ENCODE measurements around the gene CHST13.

The CHST13 gene

DNA sequence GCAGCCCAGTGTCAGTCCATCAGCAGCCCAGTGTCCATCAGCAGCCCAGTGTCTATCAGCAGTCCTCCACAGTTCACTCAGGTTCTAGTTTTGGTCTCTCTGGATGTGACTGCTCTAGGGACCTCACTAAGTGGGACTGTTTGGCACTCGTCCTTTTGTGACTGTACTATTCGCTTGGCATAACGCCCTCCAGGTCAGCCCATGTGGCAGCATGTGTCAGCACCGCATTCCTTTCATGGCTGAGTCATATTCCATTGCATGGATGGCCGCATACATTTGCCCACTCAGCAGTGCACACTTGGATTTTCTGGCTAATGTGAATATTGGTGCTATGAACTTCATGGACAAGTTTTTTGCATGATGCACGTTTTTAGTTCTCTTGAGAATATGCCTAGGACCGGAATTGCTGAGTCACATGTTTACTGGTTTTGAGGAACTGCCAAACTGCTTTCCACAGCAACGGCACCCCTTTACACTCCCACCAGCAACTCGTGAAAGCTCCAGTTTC is 16.4 kb downstream of the CHST13 start:
- DNase-seq (ENCODE audit: low read depth in 2 of 2) = no peak

DNA sequence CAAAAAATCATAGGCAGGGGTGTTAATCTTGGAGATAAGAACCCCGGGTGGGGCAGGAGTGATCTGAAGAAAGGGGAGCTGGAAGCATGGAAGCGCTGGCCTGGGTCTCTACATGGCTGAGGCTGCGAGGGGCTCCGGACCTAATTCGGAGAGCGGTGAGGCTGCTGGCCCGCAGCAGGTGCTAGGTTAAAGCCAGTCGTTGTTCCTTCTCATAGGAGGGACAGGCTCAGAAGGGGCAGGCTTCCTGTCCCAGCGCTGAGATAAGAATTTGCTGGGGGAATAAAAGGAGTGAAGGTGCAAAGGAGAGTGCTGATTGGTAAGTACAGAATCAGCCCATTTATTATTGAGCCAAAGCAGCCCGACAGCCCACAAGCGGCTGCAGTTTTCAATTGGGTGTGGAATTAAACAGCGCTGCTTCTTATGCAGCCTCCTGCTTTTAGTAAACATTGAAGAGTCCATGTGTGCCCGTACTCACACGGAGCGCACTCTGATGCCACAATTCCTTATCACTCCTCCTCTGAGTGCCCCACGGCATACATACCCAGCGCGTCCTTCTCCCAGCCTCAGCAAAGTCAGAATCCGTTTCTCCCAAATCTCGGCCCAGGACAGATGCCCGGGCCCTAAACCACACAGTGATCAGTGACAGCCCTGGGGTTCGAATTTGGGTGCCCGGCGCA is 17.1 kb downstream of the CHST13 start:
- no peak for DNase-seq (ENCODE audit: low read depth in 2 of 2)

DNA sequence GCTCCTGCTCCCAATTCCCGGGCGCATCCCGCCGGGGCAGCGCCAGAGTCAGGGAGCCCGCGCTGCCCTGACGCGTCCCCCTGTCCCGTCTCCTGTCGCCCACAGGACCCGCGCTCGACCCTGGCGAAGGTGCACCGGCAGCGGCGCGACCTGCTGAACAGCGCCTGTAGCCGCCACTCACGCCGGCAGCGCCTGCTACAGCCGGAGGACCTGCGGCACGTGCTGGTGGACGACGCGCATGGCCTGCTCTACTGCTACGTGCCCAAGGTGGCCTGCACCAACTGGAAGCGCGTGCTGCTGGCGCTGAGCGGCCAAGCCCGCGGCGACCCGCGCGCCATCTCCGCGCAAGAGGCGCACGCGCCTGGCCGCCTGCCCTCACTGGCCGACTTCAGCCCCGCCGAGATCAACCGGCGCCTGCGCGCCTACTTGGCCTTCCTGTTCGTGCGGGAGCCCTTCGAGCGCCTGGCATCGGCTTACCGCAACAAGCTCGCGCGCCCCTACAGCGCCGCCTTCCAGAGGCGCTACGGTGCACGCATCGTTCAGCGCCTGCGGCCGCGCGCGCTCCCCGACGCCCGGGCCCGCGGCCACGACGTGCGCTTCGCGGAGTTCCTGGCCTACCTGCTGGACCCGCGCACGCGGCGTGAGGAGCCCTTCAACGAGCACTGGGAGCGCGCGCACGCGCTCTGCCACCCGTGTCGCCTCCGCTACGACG is 17.8 kb downstream of the CHST13 start:
- DNase-seq (ENCODE audit: low read depth in 2 of 2) = no peak

DNA sequence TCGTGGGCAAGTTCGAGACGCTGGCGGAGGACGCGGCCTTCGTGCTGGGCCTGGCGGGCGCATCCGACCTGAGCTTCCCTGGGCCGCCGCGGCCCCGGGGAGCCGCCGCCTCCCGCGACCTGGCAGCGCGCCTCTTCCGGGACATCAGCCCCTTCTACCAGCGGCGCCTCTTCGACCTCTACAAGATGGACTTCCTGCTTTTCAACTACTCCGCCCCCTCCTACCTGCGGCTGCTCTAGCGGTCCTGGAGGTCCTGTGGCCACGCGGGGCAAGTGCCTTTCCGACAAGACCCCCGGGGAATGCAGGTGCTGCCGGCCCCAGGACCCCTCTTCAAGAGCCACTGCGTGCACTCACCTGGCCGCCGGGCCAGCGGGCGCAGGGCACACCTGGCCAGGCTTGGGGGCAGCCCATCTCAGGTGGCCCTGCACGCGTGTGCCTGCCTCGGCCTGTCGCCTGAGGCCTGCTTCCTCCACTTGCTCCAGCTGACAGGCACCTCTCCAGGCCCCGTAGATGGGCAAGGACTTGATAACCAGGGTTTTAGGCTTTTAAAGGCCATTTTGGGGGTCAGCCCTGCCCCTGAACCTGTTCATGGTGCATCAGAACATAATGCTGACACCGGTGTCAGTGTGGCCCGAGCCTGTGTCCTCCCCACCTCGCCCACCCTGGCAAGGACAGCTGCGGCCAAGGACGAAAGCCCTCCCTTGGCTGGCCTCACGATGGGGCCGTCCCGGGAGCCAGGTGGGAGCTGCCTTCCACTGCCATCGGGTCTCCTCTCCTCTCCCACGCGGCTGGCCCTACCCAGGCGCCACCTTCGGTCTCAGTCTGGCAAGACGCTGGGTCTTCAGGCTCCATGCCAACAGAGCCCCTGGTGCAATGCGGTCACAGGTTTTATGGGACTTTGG is 18.6 kb downstream of the CHST13 start:
- DNase-seq (ENCODE audit: low read depth in 2 of 2) = no peak

DNA sequence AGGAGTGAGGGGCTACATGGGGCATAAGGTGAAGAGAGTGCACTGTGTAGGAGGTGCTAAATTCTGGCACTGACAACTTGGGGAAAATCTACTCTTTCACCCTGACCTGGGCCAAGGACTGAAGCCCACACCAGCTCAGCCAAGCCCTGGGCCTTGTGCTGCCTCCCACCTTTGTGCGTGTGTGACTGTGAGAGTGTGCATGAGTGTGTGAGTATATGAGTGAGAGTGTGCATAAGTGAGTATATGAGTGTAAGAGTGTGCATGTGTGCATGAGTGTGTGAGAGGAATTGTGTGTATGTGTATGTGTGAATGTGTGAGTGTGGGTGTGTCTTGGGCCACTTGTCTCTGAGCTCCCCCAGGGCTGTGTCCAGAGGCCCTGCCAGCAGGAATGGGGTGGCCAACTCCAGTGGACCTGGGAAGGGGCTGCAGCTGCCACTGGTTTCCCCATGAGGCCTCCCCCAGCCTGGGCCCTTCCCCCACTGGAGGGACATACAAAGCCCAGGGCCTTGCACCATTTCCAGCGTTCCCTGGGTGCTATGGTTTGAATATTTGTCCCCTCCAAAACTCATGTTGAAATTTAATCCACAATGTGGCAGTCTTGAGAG is 19.6 kb downstream of the CHST13 start:
- DNase-seq (ENCODE audit: low read depth in 2 of 2) = no peak

DNA sequence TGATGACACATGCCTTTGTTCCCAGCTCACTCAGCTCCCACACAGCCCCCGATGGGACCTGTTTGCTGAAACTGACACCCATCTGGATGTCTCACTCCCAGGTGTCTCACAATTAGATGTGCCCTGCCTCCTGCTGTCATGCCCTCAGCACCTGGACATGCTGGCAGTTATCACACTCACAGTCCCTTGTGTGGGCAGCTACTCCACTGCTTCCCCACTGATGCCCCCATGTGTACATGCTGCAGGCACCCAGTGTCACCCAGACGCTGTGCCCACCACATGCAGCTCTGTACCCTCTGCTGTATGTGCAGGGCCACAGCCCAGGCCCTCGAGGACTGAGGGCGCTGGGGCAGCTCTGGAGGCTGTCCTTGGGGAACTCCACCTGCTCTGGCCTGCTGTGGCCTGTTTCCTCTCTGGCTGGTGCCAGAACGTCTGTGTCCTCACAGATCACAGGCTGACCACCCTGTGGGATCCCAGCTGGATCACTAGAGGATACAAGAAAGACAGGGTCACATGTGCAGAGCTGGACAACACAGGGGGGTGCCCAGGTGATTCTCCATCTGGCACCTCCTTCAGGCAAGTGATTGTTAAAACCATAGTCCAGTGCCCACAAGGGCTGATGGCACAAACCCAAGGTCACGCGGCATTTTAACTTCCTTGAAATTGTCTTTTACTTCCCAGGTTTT is 20.8 kb downstream of the CHST13 start:
- no peak for DNase-seq (ENCODE audit: low read depth in 2 of 2)

DNA sequence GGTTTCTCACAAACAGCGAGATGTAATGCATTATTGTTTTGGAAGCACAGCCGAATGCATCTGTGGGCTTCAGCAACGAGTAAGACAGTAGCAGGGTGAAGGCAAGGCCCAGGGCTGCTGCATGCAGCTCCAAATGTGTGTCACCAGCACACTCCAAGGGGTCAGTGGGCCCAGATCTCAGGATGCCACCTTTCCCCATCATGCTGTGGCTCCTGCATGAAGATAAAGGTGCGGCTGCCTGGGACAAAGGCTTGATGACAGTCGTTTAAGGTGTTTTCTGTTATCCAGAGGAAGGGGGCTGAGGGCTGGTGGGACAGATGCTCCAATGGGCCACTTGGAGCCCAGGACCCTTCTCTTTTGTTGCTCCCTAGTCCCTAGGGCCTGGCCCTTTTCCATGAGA is 21.6 kb downstream of the CHST13 start:
- DNase-seq (ENCODE audit: low read depth in 2 of 2) = no peak

DNA sequence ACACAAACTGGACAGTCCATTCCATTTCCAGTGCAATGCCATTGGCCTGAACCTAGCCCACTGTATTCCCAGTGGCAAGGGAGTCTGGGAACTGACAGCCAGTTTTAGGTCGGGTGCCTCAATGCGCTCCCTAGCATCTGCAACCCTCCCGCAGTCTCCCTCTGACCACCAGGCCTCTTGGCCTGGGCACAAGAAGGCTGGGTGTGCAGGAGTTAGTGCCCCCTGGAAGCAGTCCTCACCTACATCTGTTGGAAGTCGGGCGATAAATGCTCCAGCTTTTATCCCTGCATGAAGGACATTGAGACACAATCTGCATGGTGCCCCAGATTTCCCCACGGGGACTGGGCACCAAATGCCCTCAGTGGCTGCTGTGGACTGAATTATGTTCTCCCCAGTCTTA is 22.1 kb downstream of the CHST13 start:
- DNase-seq (ENCODE audit: low read depth in 2 of 2) = no peak

DNA sequence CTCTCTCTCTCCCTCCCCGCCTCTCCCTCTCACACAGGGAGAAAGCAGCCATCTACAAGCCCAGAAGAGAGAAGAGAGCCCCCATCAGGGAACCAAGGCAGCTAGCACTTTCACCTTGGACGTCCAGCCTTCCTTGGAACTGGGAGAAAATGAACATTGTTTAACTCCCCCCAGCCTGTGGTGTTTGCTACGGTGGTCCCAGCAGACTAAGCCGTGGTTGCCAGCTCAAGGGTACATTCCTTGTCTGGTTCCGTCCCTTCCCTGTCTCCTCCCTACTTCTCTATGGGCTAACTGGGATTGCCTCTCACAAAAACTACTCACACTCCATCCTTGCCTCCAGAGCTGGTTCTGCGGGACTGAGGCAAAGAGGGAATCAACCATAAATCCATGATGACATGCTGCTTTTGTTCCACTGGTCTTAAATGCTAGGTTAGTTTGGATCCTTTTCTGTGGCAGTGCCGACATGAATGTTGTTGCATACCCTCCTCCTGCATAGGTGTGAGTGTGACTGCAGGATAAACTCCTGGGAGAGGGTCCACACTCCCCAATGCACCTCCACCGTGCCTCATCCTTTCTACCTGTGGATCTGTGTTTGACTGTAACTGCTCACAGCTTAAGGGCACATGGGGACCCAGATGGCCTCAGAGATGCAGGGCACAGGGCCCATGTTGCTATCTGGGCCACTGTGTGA is 22.7 kb downstream of the CHST13 start:
- DNase-seq (ENCODE audit: low read depth in 2 of 2) = no peak

DNA sequence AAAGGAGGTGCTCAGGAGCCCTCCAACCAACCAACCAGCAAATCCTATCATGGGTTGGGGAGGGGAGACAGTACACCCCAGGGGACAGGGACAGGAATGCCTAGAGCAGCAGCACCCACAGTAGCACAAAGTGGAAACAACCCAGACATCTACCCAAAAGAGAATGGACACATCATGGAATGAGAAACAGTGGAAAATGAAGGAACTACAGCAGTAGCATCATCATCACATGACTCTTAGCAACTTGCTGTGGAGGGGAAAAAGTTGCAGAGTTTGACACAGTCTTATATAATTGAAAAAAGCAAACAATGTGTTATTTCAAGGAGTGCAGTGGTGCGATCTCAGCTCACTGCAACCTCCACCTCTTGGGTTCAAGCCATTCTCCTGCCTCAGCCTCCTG is 23.8 kb downstream of the CHST13 start:
- DNase-seq (ENCODE audit: low read depth in 2 of 2) = no peak

DNA sequence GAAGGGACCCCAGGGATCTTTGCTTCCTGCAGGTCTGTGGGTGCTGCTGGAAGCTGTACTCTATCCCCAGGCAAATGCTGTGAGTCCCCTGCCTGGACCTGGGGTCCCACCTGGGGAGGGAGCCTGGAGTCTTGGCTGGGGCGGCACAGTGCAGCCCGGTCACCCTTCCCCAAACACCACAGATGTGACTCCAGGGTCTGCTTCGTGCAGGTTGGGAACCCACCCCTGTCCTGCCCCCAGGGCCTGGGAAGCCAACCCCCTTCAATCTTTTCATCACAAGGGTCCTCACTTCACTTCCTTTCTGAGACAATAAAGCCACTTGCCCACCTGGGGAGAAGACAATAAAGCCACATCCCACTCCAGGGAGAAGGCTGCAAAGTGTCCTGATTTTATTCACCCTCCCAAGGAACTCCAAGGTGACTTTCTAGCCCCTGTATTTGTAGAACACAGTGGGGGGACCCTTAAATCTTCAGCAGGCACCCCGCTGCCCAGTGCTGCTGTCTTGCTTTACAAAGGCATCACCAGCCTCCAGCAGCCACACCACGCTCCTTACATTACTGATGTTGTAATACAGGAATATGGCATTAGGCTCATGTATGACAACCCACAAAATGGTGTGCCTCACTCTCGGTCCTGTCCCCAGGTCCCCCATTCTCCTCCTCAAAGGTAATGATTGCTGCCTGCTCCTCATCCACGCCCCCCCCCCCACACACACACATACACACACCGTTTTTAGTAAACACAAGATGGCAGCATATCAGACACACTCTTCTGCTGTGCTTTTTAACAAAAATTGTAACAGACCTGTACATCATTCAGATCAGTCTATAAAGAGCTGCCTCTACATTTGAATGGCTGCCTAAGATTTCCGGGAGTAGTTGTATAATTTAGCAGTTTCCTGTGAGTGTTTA is 24.9 kb downstream of the CHST13 start:
- no peak for DNase-seq (ENCODE audit: low read depth in 2 of 2)

DNA sequence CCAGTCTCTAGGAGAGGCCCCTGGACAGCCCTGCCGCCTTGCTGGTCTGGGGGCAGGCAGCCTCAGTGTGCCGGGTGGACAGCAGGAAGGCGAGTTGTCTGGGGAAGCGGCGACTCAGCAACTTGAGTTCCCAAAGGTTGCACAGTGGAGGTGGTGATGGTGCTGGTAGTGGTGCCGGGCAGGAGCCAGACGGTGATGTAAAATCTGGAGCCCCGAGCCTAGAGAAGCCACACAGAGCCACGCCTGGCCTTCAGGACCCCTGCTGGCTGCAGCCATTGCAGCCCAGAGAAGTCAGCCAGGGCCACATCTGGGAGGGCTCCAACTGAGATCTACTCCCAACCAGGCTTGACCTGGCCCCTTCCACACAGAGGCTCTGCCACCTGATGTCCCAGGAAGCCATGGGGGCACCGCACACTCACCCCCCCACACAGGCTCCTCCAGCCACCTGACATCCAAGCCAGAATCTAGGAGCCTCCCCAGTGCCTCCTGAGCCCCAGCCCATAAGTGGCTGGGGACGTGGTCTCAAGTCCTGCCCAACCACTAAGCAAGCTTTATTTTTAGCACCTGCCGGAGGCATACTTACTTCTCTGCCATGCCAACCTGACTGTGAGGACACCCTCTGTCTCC is 26.0 kb downstream of the CHST13 start:
- DNase-seq (ENCODE audit: low read depth in 2 of 2) = no peak

DNA sequence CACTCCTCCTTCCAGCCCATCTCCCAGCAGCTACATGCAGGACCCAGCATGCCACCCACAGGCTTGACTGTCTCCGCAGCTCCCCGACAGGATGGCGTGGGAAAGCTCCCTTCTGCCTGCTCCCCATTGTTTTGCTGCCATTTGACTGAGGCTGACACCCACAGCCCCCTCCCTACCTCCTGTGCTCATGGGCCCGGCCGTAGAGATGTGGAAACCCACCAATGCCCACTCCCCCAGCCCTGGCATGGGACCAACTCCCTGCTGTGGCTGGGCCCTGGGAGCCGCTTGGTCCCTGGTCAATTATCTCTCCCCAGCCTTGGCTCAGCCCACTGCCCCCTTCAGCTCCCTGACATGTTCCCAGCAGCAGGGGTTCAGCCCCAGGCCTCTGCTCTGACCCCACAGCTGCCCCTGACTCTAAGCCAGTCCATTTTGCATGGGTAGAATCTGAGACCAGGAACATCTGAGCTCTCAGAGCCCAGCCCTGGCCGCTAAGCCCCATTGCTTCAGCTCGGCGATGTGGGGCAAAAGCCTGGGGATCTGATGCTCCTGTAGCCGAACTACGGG is 26.6 kb downstream of the CHST13 start:
- no peak for DNase-seq (ENCODE audit: low read depth in 2 of 2)

DNA sequence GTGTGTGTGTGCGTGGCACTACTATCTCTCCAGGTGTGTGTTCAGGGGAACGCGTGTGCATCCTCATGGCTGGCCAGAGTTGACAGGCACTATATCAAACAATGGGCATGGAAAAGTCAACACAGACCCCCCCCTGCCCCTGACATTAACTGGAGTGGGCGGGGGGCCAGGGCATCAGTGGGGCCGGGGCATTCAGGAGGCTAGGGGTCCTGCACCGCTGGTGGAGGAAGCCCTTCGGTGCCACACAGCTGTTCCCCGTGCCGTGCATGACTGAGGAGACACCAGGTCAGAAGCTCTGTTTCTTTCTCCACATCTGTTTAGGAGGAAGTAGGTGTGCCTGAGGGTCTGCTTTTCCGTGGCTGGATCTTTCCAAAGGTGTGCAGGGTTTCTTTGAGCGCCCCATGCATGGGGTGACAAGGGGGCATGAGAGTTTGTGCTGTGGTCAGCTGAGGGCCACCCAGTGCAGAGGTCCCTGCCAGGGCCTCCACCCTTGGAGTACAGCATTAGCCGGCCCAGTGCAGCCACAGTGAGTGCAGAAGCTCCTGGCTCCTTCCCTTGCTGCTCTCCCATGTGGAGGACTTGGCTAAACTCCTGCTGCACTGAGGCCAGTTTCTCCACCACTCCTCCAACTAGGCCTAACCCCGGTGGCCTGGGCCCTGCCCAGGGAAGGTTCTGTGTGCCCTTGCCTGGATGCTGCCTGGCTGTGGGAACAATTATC is 27.3 kb downstream of the CHST13 start:
- DNase-seq (ENCODE audit: low read depth in 2 of 2) = no peak

DNA sequence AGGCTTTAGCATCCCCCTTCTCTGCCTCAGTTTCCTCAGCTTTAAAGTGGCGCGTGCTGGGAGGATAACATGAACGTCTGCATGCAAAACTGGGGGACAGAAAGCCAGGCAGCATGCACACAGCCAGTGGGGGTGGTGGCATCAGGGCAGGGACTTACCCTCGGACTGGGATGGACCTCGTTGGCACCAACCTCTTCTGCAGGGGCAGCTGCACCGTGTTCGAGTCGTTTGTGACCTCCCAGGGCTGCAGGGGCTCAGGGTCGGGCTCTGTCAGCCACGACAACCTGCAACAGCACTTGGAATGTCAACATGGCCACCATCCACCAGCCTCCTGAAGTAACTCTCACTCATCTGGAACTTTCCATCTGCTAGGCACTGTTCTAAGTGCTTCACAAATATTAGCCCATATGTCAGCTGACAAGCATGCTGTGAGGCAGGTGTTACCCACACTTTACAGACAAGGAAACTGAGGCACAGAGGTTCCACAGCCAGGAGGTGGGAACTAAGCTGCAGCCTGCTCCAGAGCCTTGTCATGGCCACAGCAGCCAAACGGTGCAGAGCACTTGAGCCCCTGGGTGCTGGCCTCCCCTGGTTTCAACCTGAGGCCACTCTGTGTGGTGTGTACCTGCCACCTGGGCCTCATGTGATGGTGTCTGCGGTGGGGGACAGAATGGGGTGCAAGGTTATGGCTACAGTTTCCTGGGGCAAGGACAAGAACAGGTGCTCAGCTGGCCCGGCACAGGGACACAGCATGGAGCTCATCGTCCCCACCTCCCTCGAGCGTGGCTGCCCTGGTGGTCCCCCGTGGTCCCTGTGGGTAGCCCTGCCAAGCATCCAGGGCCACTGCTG is 28.1 kb downstream of the CHST13 start:
- no peak for DNase-seq (ENCODE audit: low read depth in 2 of 2)

DNA sequence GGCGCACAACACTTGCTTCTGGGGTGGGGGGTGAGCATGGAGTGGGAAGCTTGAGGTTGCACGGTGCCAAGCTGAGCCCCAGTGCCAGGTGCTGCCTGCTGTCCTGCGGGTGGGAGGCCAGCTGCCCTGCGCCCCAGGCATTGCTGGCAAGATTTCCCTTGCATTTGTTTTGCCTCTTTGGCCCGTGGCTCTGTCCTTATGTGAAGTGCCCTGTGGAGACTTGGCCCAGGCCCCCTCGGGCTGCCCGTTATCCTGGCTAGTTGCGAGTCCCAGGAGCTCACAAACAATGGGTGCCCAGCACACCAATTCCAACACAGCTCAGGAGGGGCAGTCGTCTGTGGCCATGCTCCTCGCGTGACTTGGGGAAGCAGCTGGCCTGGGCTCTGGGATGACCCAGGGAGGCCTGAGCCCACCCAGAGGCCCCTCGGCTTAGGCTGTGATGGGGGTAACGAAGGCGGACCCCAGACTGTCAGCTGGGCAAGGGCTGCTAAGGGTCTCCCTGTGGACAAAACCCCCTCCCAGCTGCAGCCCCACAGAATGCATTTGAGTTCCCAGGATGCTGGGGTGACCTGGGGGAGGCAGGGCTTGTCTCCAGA is 28.8 kb downstream of the CHST13 start:
- no peak for DNase-seq (ENCODE audit: low read depth in 2 of 2)

Measured in stimulated activated CD4-positive, alpha-beta T cell treated with anti-CD3 and anti-CD28 coated beads, Interleukin-12 subunit alpha, Interleukin-12 subunit beta, amount 100 ng/mL, for 24 hours (primary cell).